Tibial artery (tissue), 4 donors: Measurements from ENCODE around the gene NKPD1.

ENCODE experiments used
- DNase-seq, 2 donors: peaks; one replicate each; pipeline ENCODE4 v3.0.0-alpha.2; 2019
- H3K27ac ChIP-seq, 2 donors: fragments of 200-600 bp; sonication (generic) in 1 of 2; 1 replicate in 1 of 2; 2 replicates in 1 of 2; pipeline ENCODE4 v1.5.1; 2018 to 2019; ENCODE audit warnings: mild to moderate bottlenecking in 1 of 2
- H3K27me3 ChIP-seq, 2 donors: fragments of 200-600 bp; sonication (generic) in 1 of 2; one replicate each; pipeline versions ENCODE4 v1.5.1 to v1.6.0; 2016 to 2019
- H3K36me3 ChIP-seq, 3 donors: fragments of 200-600 bp; sonication (generic) in 2 of 3; one replicate each; pipeline ENCODE4 v1.5.1; 2016 to 2019; ENCODE audit warnings: mild to moderate bottlenecking in 2 of 3
- H3K4me1 ChIP-seq, 4 donors: fragments of 200-600 bp; sonication (generic) in 2 of 4; 1 replicate in 3 of 4; 2 replicates in 1 of 4; pipeline ENCODE4 v1.5.1; 2016 to 2019
- H3K4me3 ChIP-seq, 2 donors: fragments of 200-600 bp; sonication (generic) in 1 of 2; 1 replicate in 1 of 2; 2 replicates in 1 of 2; pipeline ENCODE4 v1.5.1; 2018 to 2019; ENCODE audit warnings: mild to moderate bottlenecking in 2 of 2
- H3K9me3 ChIP-seq, 3 donors: fragments of 200-600 bp; sonication (generic) in 1 of 3; one replicate each; pipeline ENCODE4 v1.5.1; 2016 to 2019
- intact Hi-C: fragments of 100-400 bp; cut with DNase I; formaldehyde crosslinking; loops from one replicate; pipeline ENCODE4 v1.15.0; 2023; ENCODE audit warnings: low total_unique reads
- TF ChIP-seq, protein P1 (sequence below), 2 experiments: fragments of 200-600 bp in 1 of 2; fragments of 450-650 bp in 1 of 2; IDR thresholded peaks; one replicate each; pipeline ENCODE4 v1.5.1; 2017 to 2019; ENCODE audit warnings: antibody characterized with exemption in 2 of 2, mild to moderate bottlenecking in 1 of 2, moderate library complexity in 1 of 2

Gene NKPD1

DNA sequence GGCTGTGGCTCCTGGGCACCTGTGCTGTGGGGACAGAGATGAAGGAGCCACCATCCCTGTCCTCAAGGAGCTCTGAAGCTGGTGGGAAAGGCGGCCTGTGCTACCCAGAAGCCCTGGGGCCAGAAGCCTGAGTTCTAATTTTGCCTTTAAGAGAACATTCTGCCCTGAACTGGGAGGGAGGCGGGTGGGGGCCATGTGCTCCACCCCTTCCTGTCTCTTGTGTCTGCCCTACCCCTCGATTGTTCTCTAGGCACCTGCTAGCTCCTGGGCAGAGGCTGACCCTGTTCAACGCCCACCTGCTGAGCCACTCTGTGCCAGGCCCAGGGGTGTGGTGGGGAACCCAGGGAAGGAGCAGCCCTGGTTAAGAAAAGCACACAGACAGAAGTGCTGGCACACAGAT is 11.4 kb upstream of the NKPD1 start:
- Histone ChIP-seq H3K9me3 (no peaks in the 10 kb centered on the region), H3K36me3 (no peaks in the 10 kb centered on the region), H3K4me3 (no peak overlapping the region), H3K27ac (no peak overlapping the region), H3K4me1 (peaks cover 0 to 3% (median 3%) of the 10 kb centered on the region in 4 donors), H3K27me3 (no peaks in the 10 kb centered on the region)
- TF ChIP-seq, protein P1, sequence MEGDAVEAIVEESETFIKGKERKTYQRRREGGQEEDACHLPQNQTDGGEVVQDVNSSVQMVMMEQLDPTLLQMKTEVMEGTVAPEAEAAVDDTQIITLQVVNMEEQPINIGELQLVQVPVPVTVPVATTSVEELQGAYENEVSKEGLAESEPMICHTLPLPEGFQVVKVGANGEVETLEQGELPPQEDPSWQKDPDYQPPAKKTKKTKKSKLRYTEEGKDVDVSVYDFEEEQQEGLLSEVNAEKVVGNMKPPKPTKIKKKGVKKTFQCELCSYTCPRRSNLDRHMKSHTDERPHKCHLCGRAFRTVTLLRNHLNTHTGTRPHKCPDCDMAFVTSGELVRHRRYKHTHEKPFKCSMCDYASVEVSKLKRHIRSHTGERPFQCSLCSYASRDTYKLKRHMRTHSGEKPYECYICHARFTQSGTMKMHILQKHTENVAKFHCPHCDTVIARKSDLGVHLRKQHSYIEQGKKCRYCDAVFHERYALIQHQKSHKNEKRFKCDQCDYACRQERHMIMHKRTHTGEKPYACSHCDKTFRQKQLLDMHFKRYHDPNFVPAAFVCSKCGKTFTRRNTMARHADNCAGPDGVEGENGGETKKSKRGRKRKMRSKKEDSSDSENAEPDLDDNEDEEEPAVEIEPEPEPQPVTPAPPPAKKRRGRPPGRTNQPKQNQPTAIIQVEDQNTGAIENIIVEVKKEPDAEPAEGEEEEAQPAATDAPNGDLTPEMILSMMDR (IDR thresholded peaks at IDR 0.05): no peak
- no peak for DNase-seq
- intact Hi-C loops: no loop called here

DNA sequence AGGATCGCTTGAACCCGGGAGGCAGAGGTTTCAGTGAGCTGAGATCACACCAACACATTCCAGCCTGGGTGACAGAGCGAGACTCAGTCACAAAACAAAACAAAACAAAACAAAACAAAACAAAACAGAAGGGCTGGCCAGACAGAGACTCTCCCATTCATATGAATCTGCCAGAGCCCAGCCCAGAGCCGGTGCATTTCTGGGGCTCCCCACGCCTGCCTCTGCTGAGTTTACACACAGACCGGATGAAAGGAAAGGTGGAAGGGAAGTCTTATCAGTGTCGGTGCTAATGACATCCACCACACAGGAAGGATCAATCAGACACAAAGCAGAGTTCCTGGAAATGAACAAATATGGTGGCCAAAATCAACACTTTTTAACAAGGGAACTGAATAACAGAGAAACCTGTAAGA is 10.4 kb upstream of the NKPD1 start:
- TF ChIP-seq, protein P1 (IDR thresholded peaks at IDR 0.05): no peak
- no peak overlapping the region for H3K27ac ChIP-seq
- no peak for DNase-seq

DNA sequence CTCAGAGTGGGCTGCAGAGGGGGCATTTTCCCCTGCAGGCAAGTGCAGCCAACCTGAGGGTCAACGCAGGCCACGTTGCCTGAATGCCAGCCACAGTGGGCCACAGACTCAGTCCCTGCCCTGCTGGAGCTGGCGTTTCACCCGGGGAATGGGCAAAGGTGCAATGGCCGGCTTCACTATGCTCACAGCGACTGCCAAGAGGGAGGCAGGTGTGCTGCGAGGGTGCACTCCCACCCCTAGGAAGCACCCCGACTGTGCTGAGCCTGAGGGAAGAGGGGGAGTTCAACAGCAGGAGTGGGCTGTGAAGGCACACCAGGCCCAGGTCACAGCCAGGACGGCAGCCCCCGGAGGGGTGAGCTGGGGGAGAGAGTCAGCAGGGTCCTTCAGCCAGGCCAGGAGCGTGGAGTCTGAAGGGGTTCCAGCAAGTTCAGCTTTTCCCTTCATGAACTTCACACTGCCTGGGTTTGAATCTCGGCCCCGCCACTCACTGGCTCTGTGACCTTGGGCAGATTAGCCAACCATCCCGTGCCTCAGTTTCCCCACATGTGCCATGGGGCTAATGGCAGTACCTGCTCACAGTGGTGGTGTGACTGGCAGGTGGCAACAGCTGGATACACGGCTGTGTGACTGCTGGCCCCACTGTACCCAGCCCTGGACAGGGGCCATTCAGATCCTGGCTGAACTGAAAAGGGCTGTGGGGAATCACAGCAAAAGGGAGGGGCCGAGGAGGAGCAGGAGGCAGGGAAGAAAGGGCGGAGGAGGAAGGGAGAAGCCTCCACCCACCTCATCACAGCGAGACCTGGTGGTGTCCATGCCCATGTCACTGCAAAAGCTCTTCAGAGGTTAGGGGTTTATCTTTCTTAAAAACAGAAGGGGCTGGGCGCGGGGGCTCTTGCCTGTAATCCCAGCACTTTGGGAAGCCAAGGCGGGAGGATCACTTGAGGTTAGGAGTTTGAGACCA is 9.6 kb upstream of the NKPD1 start:
- Histone ChIP-seq H3K4me1 (no peaks in the 10 kb centered on the region), H3K36me3 (no peaks in the 10 kb centered on the region), H3K27me3 (no peaks in the 10 kb centered on the region), H3K27ac (no peak overlapping the region), H3K4me3 (no peak overlapping the region), H3K9me3 (no peaks in the 10 kb centered on the region)
- TF ChIP-seq, protein P1 (IDR thresholded peaks at IDR 0.05): no peak
- no peak for DNase-seq
- intact Hi-C loops: no loop called here

More for the DNA sequence above, 10.4 kb upstream of the NKPD1 start:
- Histone ChIP-seq H3K4me3 (no peak overlapping the region), H3K4me1 (no peaks in the 10 kb centered on the region), H3K9me3 (no peaks in the 10 kb centered on the region), H3K27me3 (no peaks in the 10 kb centered on the region), H3K36me3 (no peaks in the 10 kb centered on the region)
- intact Hi-C loops: no loop called here

- no peaks in the 10 kb centered on the region for H3K9me3 ChIP-seq
- H3K36me3 ChIP-seq: no peaks in the 10 kb centered on the region
- H3K4me1 ChIP-seq: peaks cover 0 to 6% (median 0%) of the 10 kb centered on the region in 4 donors
- TF ChIP-seq, protein P1 (IDR thresholded peaks at IDR 0.05): no peak
- DNase-seq: no peak
- intact Hi-C loops: no loop called here
- no peaks in the 10 kb centered on the region for H3K27me3 ChIP-seq
- H3K27ac ChIP-seq: no peak overlapping the region
- H3K4me3 ChIP-seq: no peak overlapping the region
These were observed 8.8 kb upstream of the NKPD1 start for GRCh38 chr19:45169602-45170001.

GRCh38 chr19:45168767-45169351 is 8.1 kb upstream of the NKPD1 start:
- H3K4me3 ChIP-seq: no peak overlapping the region
- no peaks in the 10 kb centered on the region for H3K27me3 ChIP-seq
- peaks cover 0 to 12% (median 0%) of the 10 kb centered on the region in 4 donors for H3K4me1 ChIP-seq
- TF ChIP-seq, protein P1 (IDR thresholded peaks at IDR 0.05): no peak
- intact Hi-C loops: no loop called here
- H3K9me3 ChIP-seq: no peaks in the 10 kb centered on the region
- H3K27ac ChIP-seq: no peak overlapping the region
- no peak for DNase-seq
- no peaks in the 10 kb centered on the region for H3K36me3 ChIP-seq
